Measurements from ENCODE around the gene CLDN15. TPM values are rescaled to one million over a fixed set of nuclear protein-coding genes. Genes with fewer than 3 reads are reported as not detected.

CLDN15 gene
- total RNA-seq, 4 donors from 2014 or later: 5.1 to 6.6 (median 5.8) TPM

GRCh38 chr7:101216860-101217387 is 20.7 kb downstream of the CLDN15 start:
- DNase-seq: no peak

GRCh38 chr7:101216001-101216859 is 21.4 kb downstream of the CLDN15 start:
- DNase-seq: peak; percentile 17 to 33
- Histone ChIP-seq H3K4me3 (replicated peaks in 1 of 3) (peak overlapping the region; percentile 80 to 86 (median 86)), H3K27me3 (no peaks in the 10 kb centered on the region), H3K27ac (no peak overlapping the region), H3K4me1 (peaks cover 19 to 30% of the 10 kb centered on the region in 2 donors), H3K9me3 (no peaks in the 10 kb centered on the region), H3K36me3 (peaks cover 16 to 19% of the 10 kb centered on the region in 2 donors)
- no peak for TF ChIP-seq POLR2A (IDR thresholded peaks at IDR 0.05)
- TF ChIP-seq CTCF (IDR thresholded peaks at IDR 0.05): no peak
- intact Hi-C loops (cut with DNase I): no loop called here
- WGBS, 2 donors: 55 to 68% methylated on average over 21 to 27 of the region's 31 CpGs

More at GRCh38 chr7:101216860-101217387, 20.7 kb downstream of the CLDN15 start:
- peaks cover 10 to 14% of the 10 kb centered on the region in 2 donors for H3K36me3 ChIP-seq
- H3K27ac ChIP-seq: peak overlapping the region; percentile 89 to 96 (median 93)
- peak overlapping the region; percentile 80 to 86 (median 86) for H3K4me3 ChIP-seq (replicated peaks in 1 of 3)
- 0% methylated on average over 6 of the region's 34 CpGs for WGBS, 2 donors
- intact Hi-C loops (cut with DNase I): no loop called here
- TF ChIP-seq CTCF (IDR thresholded peaks at IDR 0.05) (no peak), POLR2A (IDR thresholded peaks at IDR 0.05) (no peak)
- no peaks in the 10 kb centered on the region for H3K27me3 ChIP-seq
- no peaks in the 10 kb centered on the region for H3K9me3 ChIP-seq
- peaks cover 19 to 30% of the 10 kb centered on the region in 2 donors for H3K4me1 ChIP-seq

GRCh38 chr7:101212014-101212413 is 25.6 kb downstream of the CLDN15 start:
- no peaks in the 10 kb centered on the region for H3K27me3 ChIP-seq
- no peak overlapping the region for H3K27ac ChIP-seq
- peaks cover 10 to 12% of the 10 kb centered on the region in 2 donors for H3K4me1 ChIP-seq
- DNase-seq: no peak
- H3K36me3 ChIP-seq: peaks cover 35% of the 10 kb centered on the region in 2 donors
- no peak overlapping the region for H3K4me3 ChIP-seq (replicated peaks in 1 of 3)
- H3K9me3 ChIP-seq: no peaks in the 10 kb centered on the region
- intact Hi-C loops (cut with DNase I): no loop called here
- WGBS, 2 donors: 89 to 92% methylated on average over 8 of the region's 8 CpGs
- no peak for TF ChIP-seq CTCF (IDR thresholded peaks at IDR 0.05)
- TF ChIP-seq POLR2A (IDR thresholded peaks at IDR 0.05): no peak

GRCh38 chr7:101211501-101211900 is 26.1 kb downstream of the CLDN15 start:
- H3K27me3 ChIP-seq: no peaks in the 10 kb centered on the region
- H3K27ac ChIP-seq: no peak overlapping the region
- H3K4me1 ChIP-seq: peaks cover 5 to 7% of the 10 kb centered on the region in 2 donors
- WGBS, 2 donors: 98 to 100% methylated on average over 10 to 17 of the region's 24 CpGs
- H3K9me3 ChIP-seq: no peaks in the 10 kb centered on the region
- H3K4me3 ChIP-seq (replicated peaks in 1 of 3): no peak overlapping the region
- H3K36me3 ChIP-seq: peaks cover 35% of the 10 kb centered on the region in 2 donors
- TF ChIP-seq POLR2A (IDR thresholded peaks at IDR 0.05): no peak
- no peak for TF ChIP-seq CTCF (IDR thresholded peaks at IDR 0.05)
- no peak for DNase-seq
- intact Hi-C loops (cut with DNase I): no loop called here

DNA sequence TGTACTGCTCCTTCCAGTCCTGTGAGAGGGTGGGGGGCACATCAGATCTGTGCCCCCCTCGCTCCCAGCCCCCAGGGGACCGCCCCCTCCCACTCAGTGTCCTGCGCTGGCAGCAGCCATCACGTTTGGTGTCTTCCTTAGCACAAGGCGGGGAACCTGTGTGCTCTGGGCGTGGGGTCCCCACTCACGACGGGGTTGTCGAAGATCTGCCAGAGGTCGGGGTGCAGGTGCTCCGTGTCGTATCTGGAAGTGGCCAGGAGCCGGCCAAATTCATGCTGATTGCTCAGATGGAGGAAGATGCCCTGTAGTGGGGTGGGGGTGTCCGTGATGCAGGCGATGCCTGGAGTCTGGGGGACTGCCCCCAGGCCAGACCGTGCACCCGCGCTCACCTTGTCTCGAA is 27.5 kb downstream of the CLDN15 start:
- Histone ChIP-seq H3K36me3 (peaks cover 31 to 35% of the 10 kb centered on the region in 2 donors), H3K27ac (no peak overlapping the region), H3K4me3 (replicated peaks in 1 of 3) (no peak overlapping the region), H3K4me1 (no peaks in the 10 kb centered on the region), H3K27me3 (no peaks in the 10 kb centered on the region), H3K9me3 (no peaks in the 10 kb centered on the region)
- intact Hi-C loops (cut with DNase I): no loop called here
- 89 to 95% methylated on average over 11 to 16 of the region's 19 CpGs for WGBS, 2 donors
- TF ChIP-seq CTCF (IDR thresholded peaks at IDR 0.05) (no peak), POLR2A (IDR thresholded peaks at IDR 0.05) (no peak)
- no peak for DNase-seq
